HUES64 (cell line): ENCODE results near the gene CADM2.
A peak's percentile ranks its signal among the peaks of the same experiment; 100 is the strongest.

Experiments
- H3K27ac ChIP-seq: 2 replicates; pipeline ENCODE4 v1.7.0; 2013; ENCODE audit warnings: low read depth, low read length, inconsistent platforms
- H3K27me3 ChIP-seq: 2 replicates; pipeline ENCODE4 v1.6.1; 2013; ENCODE audit warnings: mild to moderate bottlenecking, low read length; ENCODE audit not compliant: insufficient read depth
- H3K36me3 ChIP-seq: 2 replicates; pipeline ENCODE4 v1.6.1; 2013; ENCODE audit warnings: mild to moderate bottlenecking, low read length; ENCODE audit not compliant: insufficient read depth
- H3K4me1 ChIP-seq: 2 replicates; pipeline ENCODE4 v1.6.1; 2013; ENCODE audit warnings: mild to moderate bottlenecking, low read length, moderate library complexity; ENCODE audit not compliant: insufficient read depth
- H3K4me3 ChIP-seq: 2 replicates; pipeline ENCODE4 v1.5.1; 2013; ENCODE audit warnings: mild to moderate bottlenecking, low read length, moderate library complexity
- H3K9ac ChIP-seq: 2 replicates; pipeline ENCODE4 v1.6.1; 2013; ENCODE audit warnings: mild to moderate bottlenecking, low read depth, low read length
- H3K9me3 ChIP-seq: 2 replicates; pipeline ENCODE4 v1.6.1; 2013; ENCODE audit warnings: low read depth, low read length; ENCODE audit not compliant: insufficient read depth
- WGBS: fragments of 150-250, 120-280 bp; methylation state at CpG from one replicate; pipeline ENCODE4 v1.1.7; 2013; ENCODE audit warnings: missing lambda C conversion rate; 5-methylcytosine and 5-hydroxymethylcytosine counted together

CADM2 gene

GRCh38 chr3:86046436-86047136, 1087.8 kb downstream of the CADM2 start:
- Histone ChIP-seq H3K9ac (no peak overlapping the region), H3K9me3 (no peaks in the 10 kb centered on the region), H3K36me3 (no peaks in the 10 kb centered on the region), H3K4me1 (no peaks in the 10 kb centered on the region), H3K27ac (no peak overlapping the region), H3K4me3 (no peak overlapping the region), H3K27me3 (no peaks in the 10 kb centered on the region)
- WGBS, result 97% methylated on average over 3 of the region's 6 CpGs

GRCh38 chr3:86047161-86047560, 1088.4 kb downstream of the CADM2 start:
- Histone ChIP-seq H3K4me3 (no peak overlapping the region), H3K9me3 (no peaks in the 10 kb centered on the region), H3K27me3 (no peaks in the 10 kb centered on the region), H3K4me1 (no peaks in the 10 kb centered on the region), H3K27ac (no peak overlapping the region), H3K9ac (no peak overlapping the region), H3K36me3 (no peaks in the 10 kb centered on the region)
- WGBS, result no CpG with 5 or more reads among the region's 1 CpG

DNA sequence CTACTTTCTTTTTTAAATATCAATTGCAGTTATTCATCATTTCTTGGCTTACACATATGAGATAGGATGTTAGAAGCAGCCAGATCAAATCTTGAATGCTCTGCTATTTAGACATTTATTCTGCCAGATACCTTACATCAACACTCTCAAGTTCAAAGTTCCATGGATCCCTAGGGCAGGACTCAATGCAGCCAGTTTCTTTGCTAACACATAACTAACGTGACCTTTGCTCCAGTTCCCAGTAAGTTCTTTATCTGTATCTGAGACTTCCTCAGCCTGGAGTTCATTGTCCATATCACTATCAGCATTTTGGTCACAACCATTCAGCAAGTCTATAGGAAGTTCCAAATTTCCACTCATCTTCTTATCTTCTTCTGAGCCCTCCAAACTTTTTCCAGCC, 1092.3 kb downstream of the CADM2 start:
- Histone ChIP-seq H3K27me3 (no peaks in the 10 kb centered on the region), H3K27ac (no peak overlapping the region), H3K4me3 (no peak overlapping the region), H3K4me1 (no peaks in the 10 kb centered on the region), H3K9me3 (no peaks in the 10 kb centered on the region), H3K9ac (no peak overlapping the region), H3K36me3 (no peaks in the 10 kb centered on the region)
- 97% methylated on average over 1 of the region's 1 CpG for WGBS

GRCh38 chr3:86056032-86056431, 1097.2 kb downstream of the CADM2 start:
- Histone ChIP-seq H3K9ac (no peak overlapping the region), H3K4me1 (no peaks in the 10 kb centered on the region), H3K4me3 (no peak overlapping the region), H3K27me3 (no peaks in the 10 kb centered on the region), H3K9me3 (no peaks in the 10 kb centered on the region), H3K27ac (no peak overlapping the region), H3K36me3 (no peaks in the 10 kb centered on the region)
- 97% methylated on average over 4 of the region's 4 CpGs for WGBS

GRCh38 chr3:86056962-86057361, 1098.2 kb downstream of the CADM2 start:
- no peak overlapping the region for H3K27ac ChIP-seq
- H3K9ac ChIP-seq, result no peak overlapping the region
- no peaks in the 10 kb centered on the region for H3K4me1 ChIP-seq
- H3K4me3 ChIP-seq, result no peak overlapping the region
- no peaks in the 10 kb centered on the region for H3K36me3 ChIP-seq
- no peaks in the 10 kb centered on the region for H3K27me3 ChIP-seq
- H3K9me3 ChIP-seq, result no peaks in the 10 kb centered on the region
- WGBS, result 95% methylated on average over 4 of the region's 5 CpGs

- Histone ChIP-seq H3K9me3 (no peaks in the 10 kb centered on the region), H3K27ac (no peak overlapping the region)
- 100% methylated on average over 1 of the region's 2 CpGs for WGBS
Measured at GRCh38 chr3:86073799-86074198, 1115.0 kb downstream of the CADM2 start.

DNA sequence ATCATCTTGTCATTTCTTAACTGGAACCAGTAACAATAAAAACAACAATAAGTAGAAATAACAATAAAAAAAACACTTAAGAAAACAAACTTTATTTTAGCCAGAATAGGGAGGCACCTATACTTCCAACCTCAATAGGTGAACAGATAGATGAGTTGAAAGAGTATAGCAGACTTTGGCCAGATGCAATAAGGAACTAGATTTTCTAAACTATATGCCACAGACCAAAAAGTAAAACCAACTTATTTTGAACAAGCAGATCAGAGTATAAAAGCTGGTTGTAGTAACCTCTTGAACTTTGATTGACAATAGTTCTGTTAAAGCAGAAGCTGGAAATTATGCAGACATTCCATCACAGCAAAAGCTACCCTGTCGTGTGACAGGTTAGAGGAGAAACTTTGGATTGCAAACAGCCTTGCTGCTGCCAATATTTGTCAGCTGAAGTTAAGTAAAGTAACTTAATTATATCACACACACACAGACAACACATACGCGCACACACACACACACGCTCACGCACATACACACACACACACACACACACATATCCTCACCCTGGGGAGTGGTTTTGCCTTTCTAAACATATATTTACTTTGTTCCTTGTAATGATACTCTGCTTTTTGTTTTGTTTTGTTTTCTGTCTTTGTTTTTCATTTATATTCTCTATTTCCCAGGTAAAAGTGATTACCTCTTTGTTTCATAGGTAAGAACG, 1128.5 kb downstream of the CADM2 start:
- H3K36me3 ChIP-seq, result no peaks in the 10 kb centered on the region
- H3K4me3 ChIP-seq, result no peak overlapping the region
- no peaks in the 10 kb centered on the region for H3K27me3 ChIP-seq
- no peak overlapping the region for H3K9ac ChIP-seq
- H3K27ac ChIP-seq, result no peak overlapping the region
- 97% methylated on average over 5 of the region's 6 CpGs for WGBS
- no peaks in the 10 kb centered on the region for H3K4me1 ChIP-seq
- H3K9me3 ChIP-seq, result 0 out of 2 replicates have a peak, but pooled peaks cover 15% of the 10 kb centered on the region

More at GRCh38 chr3:86073799-86074198, 1115.0 kb downstream of the CADM2 start:
- H3K9ac ChIP-seq, result no peak overlapping the region
- no peak overlapping the region for H3K4me3 ChIP-seq
- H3K4me1 ChIP-seq, result no peaks in the 10 kb centered on the region
- H3K36me3 ChIP-seq, result no peaks in the 10 kb centered on the region
- no peaks in the 10 kb centered on the region for H3K27me3 ChIP-seq

DNA sequence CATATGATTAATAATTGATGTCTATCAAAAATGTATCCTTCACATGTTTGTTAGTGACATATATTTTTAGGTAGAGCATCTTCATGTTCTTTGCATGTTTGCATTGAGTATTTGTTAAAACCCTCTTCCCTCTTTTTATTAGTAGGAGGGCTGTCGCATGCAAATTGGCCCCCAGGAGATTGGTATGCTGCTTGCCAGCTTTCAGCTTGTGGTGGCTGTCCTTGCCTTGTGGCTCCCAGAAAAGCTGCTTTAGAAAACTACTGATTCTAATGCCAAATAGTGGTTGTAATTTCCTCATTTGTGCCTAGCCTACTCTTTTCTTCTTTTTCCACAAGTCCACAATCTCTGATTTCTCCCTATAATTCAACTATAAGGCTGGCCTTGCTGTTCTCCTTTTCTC, 1145.4 kb downstream of the CADM2 start:
- no peak overlapping the region for H3K4me3 ChIP-seq
- H3K9me3 ChIP-seq, result peaks cover 7% of the 10 kb centered on the region; the same call in 1 of the 2 replicates
- H3K27me3 ChIP-seq, result no peaks in the 10 kb centered on the region
- H3K27ac ChIP-seq, result peak overlapping the region; percentile 50
- H3K4me1 ChIP-seq, result peaks cover 12% of the 10 kb centered on the region
- 67% methylated on average over 1 of the region's 1 CpG for WGBS
- H3K36me3 ChIP-seq, result no peaks in the 10 kb centered on the region
- 0 out of 2 replicates have a peak overlapping the region, but pooled peaks have one; percentile 12 for H3K9ac ChIP-seq

- Histone ChIP-seq H3K4me1 (peaks cover 9% of the 10 kb centered on the region), H3K9ac (no peak overlapping the region), H3K9me3 (peaks cover 5% of the 10 kb centered on the region; the same call in 1 of the 2 replicates), H3K27ac (no peak overlapping the region), H3K4me3 (no peak overlapping the region), H3K27me3 (no peaks in the 10 kb centered on the region), H3K36me3 (no peaks in the 10 kb centered on the region)
- WGBS, result 96% methylated on average over 2 of the region's 2 CpGs
Measured at GRCh38 chr3:86109434-86109833, 1150.6 kb downstream of the CADM2 start.
